ENCODE results near the gene PLA2G7.
"Not testable (repeated sequence)": the region's sequence is repeated elsewhere in the genome, so short reads cannot be mapped to it uniquely, and the experiment has no call there.

The PLA2G7 gene

DNA sequence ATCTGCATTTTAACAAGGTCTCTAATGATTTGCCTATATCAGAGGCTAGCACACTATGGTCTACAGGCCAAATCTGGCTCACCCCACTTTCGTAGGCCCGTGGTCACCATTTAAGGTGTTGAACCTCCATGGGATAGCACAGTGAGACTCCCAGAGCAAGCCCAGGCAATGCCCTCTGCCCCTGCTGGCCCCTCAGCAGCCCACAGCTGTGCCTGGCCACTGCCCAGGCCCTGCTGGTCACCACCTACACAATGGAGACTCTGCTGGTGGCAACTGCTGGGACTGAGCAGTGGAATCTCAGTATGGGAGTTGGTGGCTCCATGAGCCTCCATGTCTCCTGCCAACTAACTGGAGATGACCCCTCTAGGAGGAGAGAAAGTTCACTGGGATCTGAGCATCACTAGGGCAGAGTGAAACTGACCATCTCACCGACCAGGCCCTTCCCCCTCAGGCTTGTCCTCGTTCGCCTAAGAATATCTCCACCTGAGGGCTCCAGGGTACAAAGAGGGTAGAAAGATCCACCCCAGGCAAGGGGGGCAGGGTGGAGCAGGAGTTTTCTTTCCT lies 13.8 kb upstream of the PLA2G7 start:
- DNase-seq (ENCODE audit: low read depth in 1 of 2, low spot score in 1 of 2): no peak

DNA sequence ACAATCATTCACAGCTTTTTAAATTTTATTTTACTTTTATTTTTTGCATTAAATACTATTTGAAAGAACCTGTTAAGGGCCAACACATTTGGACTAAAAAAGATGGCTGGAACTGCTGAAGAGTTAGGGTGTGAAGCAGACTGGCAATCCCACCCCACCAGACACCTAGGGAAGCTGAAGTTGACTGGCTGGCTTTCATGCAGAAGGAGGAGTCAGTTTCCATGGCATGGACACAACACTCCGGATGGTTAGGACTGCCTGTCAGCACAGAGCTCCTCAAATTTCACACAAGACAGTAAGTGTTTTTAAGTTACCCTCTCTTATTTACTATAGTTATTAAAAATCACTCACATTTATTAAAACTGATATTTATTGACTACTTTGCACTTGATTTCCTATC lies 11.5 kb upstream of the PLA2G7 start, which contains the start of gene ANKRD66:
ANKRD66 (plus strand) TSS at position 238 of the 400 bp plus-strand sequence. CDS start 5,016 bp downstream, outside the sequence.
- no peak for DNase-seq (ENCODE audit: low read depth in 1 of 2, low spot score in 1 of 2)

- DNase-seq (ENCODE audit: low read depth in 1 of 2, low spot score in 1 of 2): no peak
Observed at GRCh38 chr6:46745973-46746372, 10.8 kb upstream of the PLA2G7 start.

- DNase-seq (ENCODE audit: low read depth in 1 of 2, low spot score in 1 of 2): not testable (repeated sequence)
Observed at GRCh38 chr6:46744159-46744725, 9.1 kb upstream of the PLA2G7 start.

GRCh38 chr6:46743425-46744158 lies 8.4 kb upstream of the PLA2G7 start:
- DNase-seq (ENCODE audit: low read depth in 1 of 2, low spot score in 1 of 2): no peak

GRCh38 chr6:46741910-46742309 lies 6.7 kb upstream of the PLA2G7 start:
- DNase-seq (ENCODE audit: low read depth in 1 of 2, low spot score in 1 of 2): no peak

DNA sequence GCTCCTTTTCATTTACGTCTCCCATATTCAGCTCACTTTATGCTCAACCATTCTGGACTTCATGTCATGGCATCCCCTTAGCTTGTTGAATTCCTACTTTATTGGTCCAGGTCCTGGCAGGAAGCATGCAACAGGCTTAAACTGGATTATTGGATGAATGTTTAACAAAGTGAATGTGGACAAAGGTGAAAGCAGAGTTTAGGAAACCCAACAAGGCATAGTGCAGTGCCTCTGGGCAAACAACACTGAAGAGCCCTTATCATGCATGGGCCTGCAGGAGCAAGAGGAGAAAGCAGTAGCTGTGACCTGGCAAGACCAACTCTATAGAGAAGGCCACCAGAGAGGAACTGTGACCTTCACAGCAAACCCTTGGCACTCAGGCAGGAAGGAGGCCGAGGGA lies 6.3 kb upstream of the PLA2G7 start:
- DNase-seq (ENCODE audit: low read depth in 1 of 2, low spot score in 1 of 2): no peak

DNA sequence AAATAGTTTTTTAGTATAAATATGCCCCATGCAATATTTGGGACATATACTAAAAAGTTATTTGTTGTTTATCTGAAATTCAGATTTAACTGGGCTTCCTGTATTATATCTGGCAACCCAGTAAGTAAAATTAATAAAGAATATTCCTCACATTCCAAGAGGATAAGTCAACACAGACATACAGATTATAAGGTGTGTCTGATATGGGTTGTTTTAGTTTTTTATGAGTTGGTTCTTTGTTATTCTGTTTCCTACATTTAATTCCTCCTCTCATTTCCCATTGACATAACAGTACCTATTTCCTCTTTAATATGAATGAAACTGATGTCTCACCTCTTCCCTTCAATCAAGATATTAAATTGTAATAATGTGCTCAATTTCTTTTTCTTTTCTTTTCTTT lies 1.7 kb upstream of the PLA2G7 start:
- DNase-seq (ENCODE audit: low read depth in 1 of 2, low spot score in 1 of 2): no peak

DNA sequence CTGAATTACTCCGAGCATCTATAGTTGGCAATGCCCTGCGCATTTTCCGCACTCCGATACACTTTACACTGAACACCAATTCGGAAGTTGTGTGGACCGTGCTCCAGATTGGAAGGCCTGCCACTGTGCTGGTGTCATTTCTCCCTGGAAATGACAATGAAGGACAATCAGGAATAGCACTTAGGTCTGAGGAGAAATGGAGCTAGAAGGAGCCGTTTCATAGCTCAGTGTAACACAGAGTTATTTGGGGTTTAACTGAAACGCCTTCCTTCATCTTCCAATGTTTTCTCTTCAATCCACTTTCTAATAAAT lies 501 bp upstream of the PLA2G7 start:
- no peak for DNase-seq (ENCODE audit: low read depth in 1 of 2, low spot score in 1 of 2)

DNA sequence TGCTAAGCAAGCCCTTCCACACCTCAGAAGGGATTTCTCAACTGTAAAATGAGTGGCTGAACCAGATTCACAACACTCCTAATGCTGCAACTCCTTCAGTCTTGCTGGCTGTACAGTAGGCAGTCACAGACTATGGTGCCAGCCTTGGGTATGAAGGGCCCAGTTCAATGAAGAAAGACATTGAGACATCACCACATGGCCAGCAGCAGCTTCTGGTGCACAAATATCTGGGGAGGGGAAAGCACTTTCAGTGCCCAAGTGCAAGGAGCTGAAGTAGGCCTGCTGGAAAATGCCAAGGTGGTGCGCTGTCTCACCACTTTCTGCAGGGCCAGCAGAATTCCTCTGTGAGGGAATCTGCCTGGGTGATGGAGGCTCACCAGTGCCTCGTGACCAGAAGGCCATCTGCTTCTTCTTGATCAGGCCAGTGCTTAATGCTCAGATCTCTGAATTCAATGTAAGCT lies 1.8 kb downstream of the PLA2G7 start:
- DNase-seq (ENCODE audit: low read depth in 1 of 2, low spot score in 1 of 2): no peak

GRCh38 chr6:46730921-46731461 lies 4.2 kb downstream of the PLA2G7 start:
- no peak for DNase-seq (ENCODE audit: low read depth in 1 of 2, low spot score in 1 of 2)

DNA sequence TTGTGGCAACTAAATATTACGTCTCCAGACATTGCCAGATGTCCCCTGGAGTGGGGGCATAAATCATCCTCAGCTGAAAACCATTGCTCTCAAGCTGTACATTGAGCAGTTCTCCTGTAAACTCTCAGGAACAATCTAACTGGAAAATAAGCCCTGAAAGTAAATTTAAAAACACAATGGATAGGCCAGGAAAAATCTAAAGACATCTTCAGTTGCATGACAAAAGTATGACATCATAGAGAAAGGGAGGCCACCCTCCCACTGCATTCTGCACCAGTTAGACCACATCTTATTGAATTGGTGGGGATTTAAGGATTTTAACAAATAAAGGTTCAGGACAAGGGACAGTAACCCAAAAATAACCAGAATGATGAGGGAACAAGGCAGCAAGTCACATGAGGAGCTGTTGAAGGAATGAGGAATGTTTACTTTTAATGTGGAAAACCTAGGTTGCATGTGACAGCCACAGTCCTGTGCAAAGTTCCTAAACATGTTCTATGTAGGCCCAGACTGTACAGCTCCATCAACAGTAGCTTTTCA lies 5.3 kb downstream of the PLA2G7 start:
- DNase-seq (ENCODE audit: low read depth in 1 of 2, low spot score in 1 of 2): no peak

- no peak for DNase-seq (ENCODE audit: low read depth in 1 of 2, low spot score in 1 of 2)
Observed at GRCh38 chr6:46720401-46720800, 14.8 kb downstream of the PLA2G7 start.

DNA sequence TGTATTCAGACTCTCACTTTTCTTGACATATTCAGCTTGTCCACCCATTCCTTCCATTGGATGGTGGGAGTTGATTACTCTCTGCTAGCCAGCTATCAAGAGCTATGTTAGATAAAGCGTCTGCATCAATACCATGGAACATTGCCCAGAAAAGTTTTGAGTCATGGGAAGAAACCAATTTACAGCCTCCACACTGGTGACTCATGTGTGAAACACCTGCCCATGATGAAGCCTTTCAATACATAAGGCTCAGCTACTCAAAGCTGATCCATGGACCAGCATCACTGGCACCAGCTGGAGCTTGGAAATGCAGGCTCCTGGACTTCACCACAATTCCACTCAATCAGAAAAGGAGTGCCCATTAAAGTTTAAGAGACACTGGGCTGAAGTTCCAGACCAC lies 16.1 kb downstream of the PLA2G7 start:
- no peak for DNase-seq (ENCODE audit: low read depth in 1 of 2, low spot score in 1 of 2)

- no peak for DNase-seq (ENCODE audit: low read depth in 1 of 2, low spot score in 1 of 2)
Observed at GRCh38 chr6:46715141-46715540, 20.0 kb downstream of the PLA2G7 start.

DNA sequence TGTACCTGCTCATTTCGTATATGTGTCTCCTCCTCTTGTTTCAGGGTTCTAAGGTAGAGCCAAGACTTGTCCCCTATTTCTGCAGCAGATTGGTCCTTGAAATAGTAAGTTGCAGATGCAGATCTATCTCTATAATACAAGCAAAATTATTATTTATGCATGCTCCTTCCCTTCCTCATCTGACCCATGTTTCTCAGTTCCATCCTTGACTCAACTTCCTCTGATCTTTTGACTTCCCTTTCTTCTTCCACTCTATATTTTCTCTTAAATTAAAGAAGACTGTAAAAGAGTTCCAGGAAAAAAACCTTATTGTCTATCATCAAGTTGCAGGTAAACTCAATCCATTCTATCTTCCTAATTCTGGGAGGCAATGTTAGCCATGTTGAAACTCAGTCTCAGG lies 23.7 kb downstream of the PLA2G7 start:
- DNase-seq (ENCODE audit: low read depth in 1 of 2, low spot score in 1 of 2): no peak

DNA sequence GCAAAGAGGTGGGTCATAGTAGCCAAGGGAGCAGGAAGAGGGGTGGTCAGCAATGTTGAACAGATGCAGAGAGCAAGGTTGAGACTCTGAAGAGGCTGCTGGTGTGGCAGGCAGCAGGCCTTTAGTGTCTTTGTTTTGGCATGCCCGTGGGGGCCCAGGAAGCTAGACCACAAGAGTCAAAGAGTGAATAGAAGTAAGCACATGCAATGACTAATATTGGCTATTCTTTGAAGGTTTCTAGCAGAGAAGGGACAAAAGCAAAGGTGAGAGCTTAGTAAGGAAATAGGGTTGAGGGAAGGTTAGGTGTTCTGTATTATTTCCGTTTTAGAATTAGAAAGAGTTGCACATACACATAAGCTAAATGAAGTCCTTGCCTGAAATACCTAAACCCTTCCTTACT lies 28.7 kb downstream of the PLA2G7 start:
- DNase-seq (ENCODE audit: low read depth in 1 of 2, low spot score in 1 of 2): no peak

DNA sequence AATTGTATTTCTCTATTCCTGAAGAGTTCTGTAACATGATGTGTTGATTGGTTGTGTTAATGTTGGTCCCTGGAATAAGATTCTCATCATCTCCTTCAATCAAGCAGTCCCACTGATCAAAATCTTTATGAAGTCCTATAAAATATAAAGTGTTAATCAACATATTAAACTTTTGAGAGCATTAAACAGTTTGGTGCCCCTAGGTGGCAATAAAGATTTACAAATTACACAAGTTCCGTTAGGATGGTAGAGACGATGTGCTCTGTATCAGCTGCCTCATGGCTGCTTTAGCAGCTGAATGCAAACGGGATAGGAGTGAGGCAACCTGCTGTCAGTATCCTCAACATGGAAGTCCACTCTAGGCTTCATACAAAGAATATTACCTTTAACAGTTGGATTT lies 30.6 kb downstream of the PLA2G7 start:
- no peak for DNase-seq (ENCODE audit: low read depth in 1 of 2, low spot score in 1 of 2)

GRCh38 chr6:46699970-46700369 lies 35.2 kb downstream of the PLA2G7 start:
- no peak for DNase-seq (ENCODE audit: low read depth in 1 of 2, low spot score in 1 of 2)

GRCh38 chr6:46690911-46691451 lies 44.2 kb downstream of the PLA2G7 start:
- DNase-seq (ENCODE audit: low read depth in 1 of 2, low spot score in 1 of 2): no peak

DNA sequence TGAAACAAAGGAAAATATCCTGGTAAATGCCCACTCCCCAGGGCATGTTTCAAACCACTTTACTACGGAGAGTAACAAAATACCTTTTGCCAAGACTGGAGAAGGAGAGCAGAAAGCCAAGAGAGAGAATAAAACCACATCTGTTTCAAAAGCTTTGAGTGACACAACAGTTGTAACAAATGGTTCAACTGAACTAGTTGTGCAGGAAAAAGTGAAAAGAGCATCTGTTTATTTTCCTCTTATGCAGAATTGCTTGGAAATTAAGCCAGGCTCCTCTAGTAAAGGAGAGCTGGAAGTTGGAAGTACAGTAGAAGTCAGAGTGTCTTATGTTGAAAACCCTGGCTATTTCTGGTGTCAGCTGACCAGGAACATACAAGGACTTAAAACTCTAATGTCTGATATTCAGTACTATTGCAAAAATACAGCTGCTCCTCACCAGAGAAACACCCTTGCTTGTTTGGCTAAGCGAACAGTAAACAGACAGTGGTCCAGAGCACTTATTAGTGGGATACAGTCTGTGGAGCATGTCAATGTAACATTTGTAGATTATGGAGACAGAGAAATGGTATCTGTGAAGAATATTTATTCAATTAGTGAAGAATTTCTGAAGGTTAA lies 44.9 kb downstream of the PLA2G7 start:
- DNase-seq (ENCODE audit: low read depth in 1 of 2, low spot score in 1 of 2): no peak

All from activated CD4-positive, alpha-beta T cell treated with anti-CD3 and anti-CD28 coated beads, Interleukin-2, amount 50 U/mL, for 24 hours (primary cell).